HG03108 (cell line): Measurements from ENCODE around the gene HEG1.

Experiments
- ATAC-seq: cut with Tn5 transposase; IDR thresholded peaks from one replicate; pipeline ENCODE4 v1.9.1; 2021; ENCODE audit warnings: moderate library complexity; ENCODE audit not compliant: unreplicated experiment

The HEG1 gene

DNA sequence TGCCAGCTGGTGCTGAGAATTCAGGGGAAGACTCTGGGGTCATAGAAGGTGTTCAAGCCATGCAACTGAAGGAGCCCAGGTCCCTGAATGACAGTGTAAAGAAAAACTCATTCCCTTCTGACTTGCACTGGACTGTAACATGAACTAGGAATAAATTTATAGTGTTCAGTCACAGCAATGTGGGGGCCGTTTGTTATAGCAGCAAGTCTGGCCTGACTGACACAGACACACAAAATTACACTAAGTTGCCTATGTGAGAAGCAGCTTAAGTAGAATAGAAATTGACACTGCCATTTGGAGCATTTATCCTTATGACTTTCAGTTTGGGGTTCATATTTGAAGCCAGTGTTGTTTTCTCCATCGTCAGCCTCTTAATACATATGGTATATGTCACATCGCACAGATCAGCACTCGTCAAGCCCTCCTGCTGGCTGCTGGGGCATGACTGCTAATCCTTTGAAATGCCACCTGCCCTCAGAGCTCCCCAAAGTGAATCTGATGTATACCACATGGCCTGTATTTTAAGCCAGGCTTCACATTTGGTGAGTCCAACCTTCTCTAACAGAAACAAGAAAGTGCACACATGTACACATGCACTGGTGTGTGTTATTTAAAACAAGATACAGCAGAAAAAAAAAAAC, 17.1 kb upstream of the HEG1 start:
- no peak for ATAC-seq

DNA sequence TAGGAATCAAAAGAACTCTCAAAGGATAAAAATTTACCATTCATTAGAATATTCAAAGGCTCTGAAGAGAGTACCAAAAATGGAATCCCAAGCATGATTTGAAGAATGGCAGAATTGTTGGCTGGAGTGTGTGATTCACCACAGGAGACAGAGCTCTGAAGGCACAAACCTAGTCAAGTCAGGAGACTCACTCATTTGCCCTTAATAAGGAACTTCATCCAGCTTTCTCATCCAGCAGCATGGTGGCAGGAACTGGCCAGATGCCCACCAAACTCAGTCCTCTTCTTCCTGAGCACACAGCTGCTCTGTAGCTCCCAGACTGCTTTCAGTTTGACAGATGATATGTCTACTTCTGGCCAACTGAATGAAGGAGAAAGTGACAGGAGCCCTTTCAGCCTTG, 16.5 kb upstream of the HEG1 start:
- no peak for ATAC-seq

DNA sequence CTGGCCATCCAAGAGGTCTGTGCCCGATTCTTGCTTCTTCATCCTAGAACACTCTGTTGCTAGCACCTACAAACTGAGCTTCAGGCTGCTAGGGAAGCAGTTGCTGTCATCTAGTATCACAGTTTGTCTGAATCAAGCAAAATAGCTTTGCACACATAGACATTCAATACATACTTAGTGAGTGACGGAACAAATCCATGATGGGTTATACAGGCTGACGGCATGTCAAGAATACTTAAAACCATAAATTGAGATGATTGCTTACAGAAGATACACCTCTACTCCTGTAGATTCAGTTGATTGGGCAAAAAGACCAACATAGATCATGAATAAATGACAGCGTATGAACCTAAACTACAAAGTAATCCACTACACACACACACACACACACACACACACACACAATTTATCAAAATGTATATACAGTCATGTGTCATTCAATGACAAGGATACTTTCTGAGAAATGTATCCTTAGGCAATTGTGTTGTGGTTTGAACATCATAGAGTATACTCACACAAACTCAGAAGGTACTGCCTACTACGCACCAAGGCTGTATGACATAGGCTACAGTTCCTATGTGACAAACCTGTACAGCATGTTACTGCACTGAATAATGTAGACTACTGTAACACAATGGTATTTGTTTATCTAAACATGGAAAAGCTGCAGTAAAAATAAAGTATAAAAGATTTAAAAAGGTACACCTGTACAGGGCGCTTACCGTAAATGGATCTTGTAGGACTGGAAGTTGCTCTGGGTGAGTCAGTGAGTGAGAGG, 14.4 kb upstream of the HEG1 start:
- no peak for ATAC-seq

DNA sequence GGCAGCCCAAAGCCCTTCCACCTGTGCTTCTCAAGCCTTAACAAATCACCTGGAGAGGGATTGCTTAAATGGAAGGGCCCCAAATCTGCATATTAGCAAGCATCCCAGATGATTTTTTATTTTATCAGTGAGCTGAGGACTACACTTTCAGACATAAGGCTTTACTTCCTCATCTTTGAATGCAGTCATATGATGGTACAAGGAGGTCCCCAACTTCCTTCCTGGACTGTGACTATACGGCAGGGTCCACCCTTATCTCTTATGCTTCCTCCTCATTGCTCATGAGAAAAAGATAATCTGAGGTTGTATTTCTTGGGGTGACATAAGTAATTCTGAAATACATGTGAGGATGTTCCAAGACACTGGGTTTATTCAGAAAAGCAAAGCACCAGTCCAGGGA, 13.7 kb upstream of the HEG1 start:
- no peak for ATAC-seq

DNA sequence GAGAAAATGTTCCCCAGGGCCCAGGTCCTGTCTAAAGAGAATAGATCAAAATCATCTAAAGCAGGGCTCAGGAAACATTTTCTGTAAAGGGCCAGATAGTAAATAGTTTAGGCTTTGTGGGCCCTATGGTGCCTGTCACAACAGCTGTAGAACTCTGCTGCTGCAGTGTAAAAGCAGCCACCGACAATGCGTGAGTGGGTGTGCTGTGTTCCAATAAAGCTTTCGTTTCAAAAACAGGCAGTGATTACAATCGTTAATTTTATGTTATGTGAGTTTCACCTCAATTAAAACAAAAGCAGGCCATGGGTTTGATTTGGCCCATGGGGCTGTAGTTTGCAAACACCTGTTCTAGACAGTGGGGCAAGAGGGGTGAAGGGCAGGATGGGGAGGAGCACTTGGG, 12.5 kb upstream of the HEG1 start:
- ATAC-seq = no peak

DNA sequence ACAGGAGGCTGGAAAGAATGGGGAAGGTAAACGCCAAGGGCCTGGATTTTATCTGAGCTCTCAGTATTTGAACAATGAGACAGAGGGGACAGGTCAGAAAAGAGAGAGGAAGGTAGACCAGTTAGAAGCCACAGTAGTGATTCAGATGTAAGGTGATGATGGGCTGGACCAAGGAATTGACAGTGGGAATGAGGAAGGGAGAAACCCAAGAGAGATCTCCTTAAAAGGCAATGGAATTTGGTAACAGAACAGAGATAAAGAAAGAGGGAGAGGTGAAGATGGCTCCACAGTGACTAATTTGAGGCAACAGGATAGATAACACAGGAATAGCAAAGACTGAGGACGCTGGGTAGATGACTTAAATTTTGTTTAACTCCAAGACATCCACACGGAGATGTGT, 11.4 kb upstream of the HEG1 start:
- ATAC-seq = no peak

DNA sequence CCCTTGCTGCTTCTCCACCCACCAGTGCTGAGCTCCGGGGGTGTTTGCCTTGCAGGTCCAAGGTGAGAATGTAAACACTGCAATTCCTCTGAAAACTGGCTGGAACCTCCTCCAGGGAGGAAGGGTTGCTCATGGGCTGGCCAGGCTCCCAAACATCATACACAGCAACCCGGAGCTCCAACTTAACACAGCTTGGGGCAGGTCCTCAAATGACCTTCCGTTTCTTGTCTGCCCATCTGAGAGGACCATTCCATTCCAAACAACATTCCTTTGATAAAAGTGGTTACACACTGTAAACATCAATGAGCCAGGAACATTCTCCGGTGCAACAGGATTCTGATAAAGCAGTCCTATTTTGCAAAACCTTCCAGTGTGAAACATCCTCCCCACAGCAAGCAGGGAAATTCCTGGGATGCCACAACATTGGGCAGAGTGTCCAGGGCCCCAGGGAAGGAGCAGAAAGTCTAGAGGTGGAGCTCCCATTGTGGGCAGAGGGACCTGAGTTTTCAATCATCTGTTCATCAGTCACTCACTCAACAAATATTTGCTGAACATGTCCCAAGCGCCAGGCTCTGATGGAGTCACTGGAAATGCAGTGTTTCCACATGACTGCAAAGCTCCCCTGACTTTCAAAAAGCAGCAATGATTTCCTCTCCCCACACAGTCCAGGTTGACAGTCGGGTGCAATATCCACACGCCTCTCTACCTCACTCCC, 7.3 kb upstream of the HEG1 start:
- no peak for ATAC-seq

DNA sequence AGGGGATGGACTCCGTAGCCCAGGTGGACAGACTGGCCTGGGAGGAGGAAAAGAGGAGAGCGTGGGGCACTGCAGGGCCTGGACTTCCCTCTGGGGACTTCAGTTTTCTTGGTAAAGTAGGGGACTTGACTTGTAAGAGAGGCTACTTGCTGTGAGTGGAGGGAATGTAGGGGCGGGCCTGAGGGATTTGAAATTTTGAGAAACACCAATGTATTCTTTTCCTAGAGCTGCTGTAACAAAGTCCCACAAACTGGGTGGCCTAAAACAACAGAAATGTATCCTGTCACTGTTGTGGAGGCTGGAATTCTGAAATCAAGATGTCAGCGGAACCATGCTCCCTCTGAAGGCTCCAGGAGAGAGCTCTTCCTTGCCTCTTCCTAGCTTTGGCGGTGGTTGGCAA, 5.8 kb upstream of the HEG1 start:
- no peak for ATAC-seq

DNA sequence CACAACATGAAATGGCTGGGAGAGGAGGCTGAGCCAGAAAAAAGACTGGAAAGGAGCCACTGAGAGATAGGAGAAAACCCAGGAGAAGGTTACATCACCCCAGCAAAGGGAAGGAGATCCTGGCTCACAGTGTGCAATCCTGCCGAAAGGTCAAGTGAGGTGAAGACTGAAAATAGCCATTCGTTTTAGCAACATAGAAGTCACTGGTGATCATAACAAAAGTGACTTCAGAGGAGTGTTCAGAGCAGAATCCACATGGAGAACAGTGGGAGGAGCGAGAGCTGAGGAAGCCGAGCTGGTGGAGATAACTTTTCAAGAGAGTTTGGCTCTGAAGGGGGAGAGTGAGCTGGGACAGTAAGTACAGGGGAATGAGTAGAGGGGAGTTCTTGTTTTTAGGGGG, 5.4 kb upstream of the HEG1 start:
- ATAC-seq = no peak

DNA sequence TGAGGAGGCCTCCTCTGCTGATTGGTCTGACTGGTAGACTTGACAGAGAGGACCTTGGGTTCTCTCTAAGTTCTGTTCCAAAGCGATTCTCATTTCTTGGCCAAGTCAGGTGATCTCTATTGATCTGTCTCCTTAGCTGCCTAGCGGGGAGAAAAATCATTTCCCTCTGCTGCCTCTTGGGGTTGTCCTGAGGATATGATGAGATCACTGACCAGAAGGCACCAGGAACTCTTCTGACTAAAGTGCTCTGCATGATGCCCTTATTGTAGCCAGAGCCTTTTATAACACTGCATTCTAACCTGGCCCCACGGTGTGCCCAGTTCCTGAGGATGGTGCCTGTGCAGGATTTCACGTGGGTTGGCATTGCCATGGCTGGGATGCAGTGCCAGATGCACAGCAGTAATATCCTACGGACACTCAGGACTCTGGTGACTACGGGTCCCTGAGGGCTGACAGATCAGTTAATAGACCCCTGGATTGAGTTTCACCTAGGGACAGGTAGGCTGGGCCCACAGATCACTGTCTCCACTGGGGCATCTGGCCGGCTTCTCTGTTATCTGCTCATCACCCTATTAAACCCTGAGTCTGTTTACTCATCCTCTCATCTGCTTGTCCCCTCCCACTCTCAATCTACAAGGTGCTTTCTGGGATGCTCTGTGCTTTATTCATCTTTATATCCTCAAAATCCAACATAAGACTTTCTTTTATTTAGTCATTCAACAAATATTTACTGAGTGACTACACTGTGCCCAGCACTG, 3.9 kb upstream of the HEG1 start:
- no peak for ATAC-seq

DNA sequence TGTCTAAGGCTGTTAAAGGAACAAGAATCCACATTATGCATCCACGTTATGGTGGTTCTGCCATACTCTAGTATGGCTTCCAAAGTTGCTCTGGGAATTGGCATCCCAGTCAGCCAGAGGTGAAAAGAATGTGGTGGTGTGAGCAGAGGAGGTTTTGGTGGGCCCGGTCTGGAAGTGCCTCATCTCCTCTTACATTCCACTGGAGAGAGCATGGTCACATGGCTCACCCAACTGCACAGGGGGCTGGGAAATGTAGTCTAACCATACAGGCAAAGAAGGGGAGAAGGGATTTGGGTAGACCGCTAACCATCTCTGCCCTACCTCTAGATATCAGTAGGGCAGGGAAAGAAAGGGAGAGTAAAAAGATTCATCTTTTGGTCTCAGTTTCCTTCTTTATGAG, 3.2 kb upstream of the HEG1 start:
- ATAC-seq = no peak

DNA sequence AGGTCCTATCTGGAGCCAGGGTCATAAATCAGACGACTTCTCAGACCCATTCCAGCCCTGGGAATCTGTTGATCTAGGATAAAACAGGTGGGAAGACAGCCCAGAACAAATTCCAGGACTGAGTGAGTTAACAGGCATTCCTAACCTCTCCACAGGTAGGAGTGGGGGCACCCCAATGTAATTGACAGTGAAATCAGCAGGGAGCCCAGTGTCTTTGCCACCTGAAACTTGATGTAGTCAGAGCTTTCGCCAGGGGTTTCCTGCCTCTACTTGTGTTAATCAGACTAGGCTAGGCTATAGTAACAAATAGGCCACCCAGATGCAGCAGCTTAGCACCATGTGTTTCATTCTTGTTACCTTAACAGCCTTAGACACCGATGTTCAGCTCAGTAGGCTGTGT, 2.7 kb upstream of the HEG1 start:
- ATAC-seq = no peak

DNA sequence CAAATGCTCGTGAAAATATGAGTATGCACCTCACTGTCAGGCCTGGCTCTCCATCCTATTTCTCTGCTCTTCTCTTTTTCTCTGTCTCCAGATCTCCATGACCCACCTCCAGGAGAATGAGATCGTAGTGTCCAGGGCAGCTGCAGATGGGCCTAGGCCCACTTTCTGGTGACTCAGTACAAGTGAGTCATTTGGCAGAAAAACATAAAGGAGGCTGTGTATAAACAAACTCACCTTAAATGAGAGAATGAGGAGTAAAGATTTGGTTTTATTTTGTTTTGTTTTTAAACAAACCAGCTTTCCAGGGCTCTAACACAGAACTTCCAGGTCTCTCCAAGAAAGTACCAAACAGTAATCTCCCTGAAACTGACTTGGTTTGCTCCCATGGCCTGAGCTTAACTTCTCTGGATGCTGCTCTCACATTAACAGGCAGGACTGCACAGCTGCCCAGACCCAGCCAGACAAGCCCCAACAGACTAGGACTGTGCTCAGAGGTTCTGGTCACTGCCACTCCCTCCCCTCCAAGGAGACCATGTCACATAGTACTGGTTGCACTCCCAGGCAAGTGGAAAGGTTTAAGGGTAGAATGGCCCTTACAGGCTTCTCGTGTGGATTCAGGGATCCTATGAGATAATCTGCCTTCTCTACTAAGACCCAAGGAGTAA, 1.5 kb upstream of the HEG1 start:
- no peak for ATAC-seq

DNA sequence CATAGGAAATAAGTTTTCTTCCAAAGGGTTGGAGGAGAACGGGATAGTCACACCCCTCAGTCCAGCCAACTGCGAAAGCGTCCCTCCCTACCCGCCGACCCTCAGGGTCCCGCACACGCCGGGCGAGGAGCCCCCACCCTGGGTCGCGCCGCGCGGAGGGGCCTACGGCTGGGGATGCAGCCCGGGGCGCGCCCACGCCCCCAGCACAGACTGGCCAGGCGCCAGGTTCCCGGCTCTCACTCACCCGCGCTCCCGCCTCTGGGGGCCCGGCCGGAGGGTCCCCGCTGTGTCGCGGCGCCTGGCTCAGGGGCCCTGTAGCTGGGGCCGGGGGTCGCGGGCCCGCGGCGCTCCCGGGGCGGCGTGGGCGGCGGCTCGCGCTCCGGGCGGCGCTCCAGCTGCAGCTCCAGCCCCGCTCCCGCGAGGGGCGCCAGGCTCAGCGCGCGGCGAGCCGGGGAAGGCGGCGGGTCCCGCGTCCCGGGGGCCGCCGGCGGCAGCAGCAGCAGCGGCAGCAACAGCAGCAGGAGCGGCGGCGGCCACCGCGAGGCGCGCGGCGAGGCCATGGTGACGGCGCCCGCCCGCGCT, 375 bp downstream of the HEG1 start:
- ATAC-seq = peak; percentile 13

DNA sequence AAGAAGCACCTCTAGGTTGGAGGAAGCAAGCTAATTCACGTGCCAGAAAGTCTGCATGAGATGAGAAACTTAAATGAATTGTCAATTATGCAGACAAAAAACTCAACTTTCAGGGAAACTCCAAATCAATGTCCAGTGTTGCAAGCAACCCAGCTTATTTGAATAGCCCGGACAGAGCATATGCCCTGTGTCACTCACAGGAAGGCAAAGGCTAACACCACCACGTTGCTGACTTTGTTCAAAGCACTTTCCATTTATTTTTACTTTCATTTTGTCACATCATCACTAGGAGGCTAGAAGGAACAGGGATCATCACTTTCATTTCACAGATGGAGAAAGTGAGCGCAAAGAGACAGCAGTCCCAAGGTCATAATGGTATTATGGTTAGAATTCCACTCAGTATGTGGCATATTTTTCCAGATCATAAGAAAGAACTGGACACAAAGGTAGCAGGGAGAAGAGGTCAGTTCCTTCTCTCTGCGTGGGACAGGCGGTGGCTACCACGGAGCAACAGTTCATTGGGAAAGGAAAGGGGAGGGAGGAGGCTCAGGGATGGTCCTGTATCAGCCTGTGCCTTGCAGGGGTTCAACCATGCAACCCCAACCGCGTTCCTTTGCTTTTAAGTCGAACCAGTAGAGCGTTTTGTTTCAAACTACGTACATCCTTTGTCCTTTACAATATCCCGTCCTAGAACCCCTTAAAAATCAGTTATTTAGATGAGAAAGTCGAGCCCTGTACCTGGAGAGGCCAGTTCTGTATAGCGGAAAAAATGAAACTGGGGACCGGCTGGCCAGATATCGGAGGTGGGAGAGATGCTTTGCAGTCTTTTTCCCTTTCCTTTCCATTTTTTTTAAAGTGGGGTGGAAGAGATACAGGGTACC, 1.1 kb downstream of the HEG1 start:
- ATAC-seq = peak; percentile 39

DNA sequence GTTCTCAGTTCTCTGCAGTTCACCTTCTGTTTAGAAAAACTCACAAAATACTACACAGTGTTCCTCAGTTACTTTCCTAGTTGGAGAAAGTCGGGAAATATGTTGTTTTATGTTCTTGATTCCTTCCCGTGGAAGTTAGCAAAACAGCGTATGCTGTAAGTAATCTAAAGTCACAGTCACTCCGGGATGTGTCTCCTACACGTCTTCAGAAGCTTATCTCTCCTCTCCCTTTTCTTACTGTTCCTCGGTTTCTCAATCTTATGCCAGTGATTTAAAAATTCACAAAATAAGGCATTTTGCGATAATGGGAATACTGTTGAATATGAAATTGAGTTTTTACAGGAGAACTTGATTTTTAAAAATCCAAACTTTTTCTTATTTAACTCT, 1.7 kb downstream of the HEG1 start:
- no peak for ATAC-seq

DNA sequence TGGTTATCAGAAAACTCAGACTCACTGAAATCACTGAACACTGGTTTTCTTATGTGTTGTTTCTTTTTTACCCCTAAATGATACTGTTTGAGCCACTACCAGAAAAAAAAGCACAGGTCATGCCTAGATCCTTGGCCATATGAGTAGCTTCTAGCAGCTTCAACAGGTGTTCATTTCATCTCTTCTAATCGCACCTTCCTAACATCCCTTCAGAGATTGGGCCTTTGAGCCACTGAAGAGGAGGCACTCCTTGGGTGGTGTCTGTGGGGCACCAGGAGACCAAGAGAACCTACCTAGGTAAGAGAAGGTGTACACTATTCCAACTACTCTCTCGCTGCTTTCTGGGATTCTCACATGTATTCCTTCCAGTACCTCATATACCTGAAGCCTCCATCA, 2.5 kb downstream of the HEG1 start:
- ATAC-seq = no peak

DNA sequence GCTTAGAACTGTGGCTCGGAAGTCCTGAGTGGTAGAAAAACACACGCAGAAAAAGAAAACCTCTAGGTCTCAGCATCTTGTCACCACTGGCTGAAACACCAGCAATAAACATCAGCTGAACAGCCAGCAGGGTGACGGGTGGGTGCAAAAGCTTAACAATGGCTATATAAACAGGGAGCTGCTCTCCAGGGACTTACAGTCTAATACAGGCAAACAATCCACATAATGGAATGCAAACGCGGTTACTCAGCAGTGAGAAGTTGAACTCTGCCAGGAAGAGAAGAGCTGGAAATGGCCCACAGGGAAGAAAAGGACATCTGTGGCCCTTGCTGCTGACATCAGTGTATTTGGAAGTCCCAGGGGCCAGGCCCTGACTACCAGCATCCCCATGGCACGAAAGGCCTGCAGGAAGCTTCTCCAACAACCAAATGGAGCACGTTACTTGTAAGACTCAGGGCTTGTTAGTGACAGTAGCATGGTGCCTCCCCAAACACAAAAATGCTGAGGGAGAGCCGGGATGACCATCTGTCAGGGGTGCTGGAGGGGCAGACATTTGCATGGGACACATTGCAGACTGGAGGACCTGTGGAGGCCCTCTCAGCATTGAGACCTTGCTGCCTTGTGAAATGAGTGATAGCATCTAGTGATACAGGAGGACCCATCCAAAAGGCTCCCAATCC, 3.0 kb downstream of the HEG1 start:
- ATAC-seq = no peak
